ENCODE results near the gene UBE2D1.

Gene UBE2D1

GRCh38 chr10:58336242-58336641 lies 1.4 kb downstream of the UBE2D1 start:
- intact Hi-C loops (cut with DNase I; ENCODE audit: low total_unique reads) = loop anchor here (5.0 kb wide), 1 partner anchor 46 kb away; no protein-coding TSS in a partner anchor
- no peaks in the 10 kb centered on the region for H3K36me3 ChIP-seq
- TF ChIP-seq CTCF (IDR thresholded peaks at IDR 0.05) = no peak
- H3K4me3 ChIP-seq = peak overlapping the region; percentile 96 to 99
- no peaks in the 10 kb centered on the region for H3K9me3 ChIP-seq
- DNase-seq = no peak
- H3K27me3 ChIP-seq = no peaks in the 10 kb centered on the region
- peak overlapping the region in 1 of 2 donors; percentile 87 for H3K27ac ChIP-seq
- peaks cover 0 to 29% (median 15%) of the 10 kb centered on the region in 4 donors for H3K4me1 ChIP-seq

GRCh38 chr10:58341422-58341821 lies 6.6 kb downstream of the UBE2D1 start:
- DNase-seq = no peak
- H3K27me3 ChIP-seq = no peaks in the 10 kb centered on the region
- no peaks in the 10 kb centered on the region for H3K36me3 ChIP-seq
- no peak overlapping the region for H3K4me3 ChIP-seq
- no peak overlapping the region for H3K27ac ChIP-seq
- no peaks in the 10 kb centered on the region for H3K9me3 ChIP-seq
- intact Hi-C loops (cut with DNase I; ENCODE audit: low total_unique reads) = no loop called here
- H3K4me1 ChIP-seq = peaks cover 0 to 26% (median 10%) of the 10 kb centered on the region in 4 donors
- no peak for TF ChIP-seq CTCF (IDR thresholded peaks at IDR 0.05)

- no peak overlapping the region for H3K4me3 ChIP-seq
These were observed 7.1 kb downstream of the UBE2D1 start for GRCh38 chr10:58341947-58342346.

GRCh38 chr10:58347967-58348366 lies 13.2 kb downstream of the UBE2D1 start:
- Histone ChIP-seq H3K27ac (no peak overlapping the region), H3K4me1 (peaks cover 0 to 31% (median 1%) of the 10 kb centered on the region in 4 donors), H3K9me3 (no peaks in the 10 kb centered on the region), H3K4me3 (no peak overlapping the region), H3K36me3 (no peaks in the 10 kb centered on the region), H3K27me3 (no peaks in the 10 kb centered on the region)
- DNase-seq = no peak
- no peak for TF ChIP-seq CTCF (IDR thresholded peaks at IDR 0.05)
- intact Hi-C loops (cut with DNase I; ENCODE audit: low total_unique reads) = no loop called here

More at GRCh38 chr10:58341947-58342346, 7.1 kb downstream of the UBE2D1 start:
- DNase-seq = no peak
- TF ChIP-seq CTCF (IDR thresholded peaks at IDR 0.05) = no peak
- intact Hi-C loops (cut with DNase I; ENCODE audit: low total_unique reads) = no loop called here
- Histone ChIP-seq H3K27ac (no peak overlapping the region), H3K4me1 (peaks cover 0 to 21% (median 8%) of the 10 kb centered on the region in 4 donors), H3K36me3 (no peaks in the 10 kb centered on the region), H3K9me3 (no peaks in the 10 kb centered on the region), H3K27me3 (no peaks in the 10 kb centered on the region)

- intact Hi-C loops (cut with DNase I; ENCODE audit: low total_unique reads) = no loop called here
- Histone ChIP-seq H3K9me3 (no peaks in the 10 kb centered on the region), H3K27me3 (no peaks in the 10 kb centered on the region), H3K36me3 (no peaks in the 10 kb centered on the region), H3K4me1 (peaks cover 0 to 36% (median 1%) of the 10 kb centered on the region in 4 donors), H3K27ac (no peak overlapping the region), H3K4me3 (no peak overlapping the region)
- no peak for TF ChIP-seq CTCF (IDR thresholded peaks at IDR 0.05)
- no peak for DNase-seq
These were observed 13.8 kb downstream of the UBE2D1 start for GRCh38 chr10:58348571-58349033.

- no peak overlapping the region for H3K27ac ChIP-seq
- intact Hi-C loops (cut with DNase I; ENCODE audit: low total_unique reads) = no loop called here
- no peak for DNase-seq
- H3K4me3 ChIP-seq = no peak overlapping the region
- no peaks in the 10 kb centered on the region for H3K36me3 ChIP-seq
- H3K4me1 ChIP-seq = peaks cover 0 to 36% (median 1%) of the 10 kb centered on the region in 4 donors
- H3K27me3 ChIP-seq = no peaks in the 10 kb centered on the region
- TF ChIP-seq CTCF (IDR thresholded peaks at IDR 0.05) = no peak
- H3K9me3 ChIP-seq = no peaks in the 10 kb centered on the region
These were observed 15.2 kb downstream of the UBE2D1 start for GRCh38 chr10:58350023-58350422.

All from tibial artery (tissue), 4 donors.